ENCODE data around the gene DEFB124.

DNA sequence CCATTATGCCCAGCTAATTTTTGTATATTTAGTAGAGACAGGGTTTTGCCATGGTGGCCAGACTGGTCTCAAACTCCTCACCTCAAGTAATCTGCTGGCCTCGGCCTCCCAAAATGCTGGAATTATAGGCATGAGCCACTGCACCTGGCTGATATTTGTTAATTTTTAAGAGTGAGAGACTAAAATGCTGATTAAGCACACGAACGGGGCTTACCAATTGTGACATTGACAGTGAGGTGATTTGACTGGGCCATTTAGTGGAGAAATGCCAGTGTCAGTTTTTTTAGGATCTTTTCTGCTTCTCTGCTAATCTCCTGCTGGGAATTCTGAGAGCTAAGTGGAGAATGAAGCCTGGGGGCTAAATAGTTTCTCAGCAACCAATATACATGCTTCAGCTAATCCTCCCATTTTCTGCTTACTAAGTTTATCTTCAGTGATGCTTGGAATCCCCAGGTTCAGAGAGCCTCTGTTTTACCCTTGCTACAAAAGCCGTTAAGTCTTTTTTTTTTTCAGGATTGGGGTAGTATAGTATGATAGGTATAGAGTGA lies 44.3 kb downstream of the DEFB124 start:
- TF ChIP-seq REST (IDR thresholded peaks at IDR 0.05; ENCODE audit: low read depth) = no peak
- no peak for TF ChIP-seq NFIC (IDR thresholded peaks at IDR 0.05)
- TF ChIP-seq ZBTB7A (IDR thresholded peaks at IDR 0.05; ENCODE audit: low read depth) = no peak

All from Ishikawa (cell line).